Nucleus accumbens (tissue), 56 donors: Measurements from ENCODE around the gene ADARB2.
A peak's percentile ranks its signal among the peaks of the same experiment; 100 is the strongest.

Experiments
- DNase-seq, 56 donors: peaks; one replicate each; lab custom pipeline; 2025; lab: John Stamatoyannopoulos, UW

ADARB2 gene

DNA sequence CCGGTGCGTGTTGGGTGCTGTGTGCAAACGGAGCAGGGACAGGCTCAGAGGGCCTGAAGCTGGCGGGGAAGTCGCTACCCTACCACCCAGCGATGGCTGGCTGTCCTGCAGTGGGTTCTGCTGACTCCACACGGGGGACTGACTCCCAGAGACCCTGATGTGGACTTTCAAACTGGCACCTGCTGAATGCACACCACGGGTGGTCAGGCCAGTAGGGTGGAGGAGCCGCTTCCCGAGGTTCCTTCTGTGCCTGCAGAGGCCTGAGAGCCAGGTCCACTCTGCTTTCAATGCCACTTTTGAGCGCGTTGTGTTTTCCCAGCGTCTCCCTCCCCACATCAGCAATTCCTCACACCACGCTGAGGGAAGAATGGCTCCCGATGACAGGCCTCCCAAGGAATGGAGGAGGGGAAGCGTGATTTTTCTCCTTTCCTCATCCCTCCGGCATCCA, 135.3 kb downstream of the ADARB2 start:
- no peak for DNase-seq

DNA sequence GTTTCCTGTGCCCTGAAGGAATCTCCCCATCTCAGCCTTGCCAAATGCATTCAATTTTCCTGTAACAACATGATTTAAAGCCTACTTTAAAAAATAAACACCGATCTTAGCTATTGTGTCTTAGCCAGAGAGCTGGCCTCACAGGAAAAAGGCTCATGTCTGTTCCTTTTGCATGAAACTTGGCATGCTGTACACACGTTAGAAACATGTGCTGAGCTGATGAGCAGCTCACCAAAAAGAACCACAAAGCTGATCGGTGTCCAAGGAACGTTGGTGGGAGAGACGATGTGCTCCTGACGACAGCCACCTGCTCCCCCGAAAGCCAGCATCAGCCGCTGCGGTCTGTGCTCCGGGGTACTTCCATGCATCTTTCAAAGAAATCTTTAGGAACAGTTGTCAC, 135.9 kb downstream of the ADARB2 start:
- DNase-seq = no peak

DNA sequence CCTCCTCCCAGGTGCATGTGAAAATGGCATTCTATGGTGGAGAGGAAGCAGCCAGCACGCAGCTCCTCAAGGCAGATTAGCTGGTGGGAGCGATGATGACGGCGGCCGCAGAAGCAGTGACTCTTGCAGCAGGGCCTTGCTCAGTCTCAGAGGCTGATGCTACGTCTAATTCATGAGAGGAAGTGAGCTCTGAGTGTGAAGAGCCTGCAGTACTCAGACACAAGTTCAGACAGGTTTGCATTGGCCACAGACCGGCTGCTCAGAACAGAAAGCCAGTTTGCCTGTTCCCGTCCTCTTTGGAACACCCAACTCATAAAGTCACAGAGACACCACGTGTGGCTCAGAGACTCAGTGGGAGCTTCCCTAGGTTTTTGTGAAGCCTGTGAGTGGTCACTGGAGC, 136.5 kb downstream of the ADARB2 start:
- DNase-seq = no peak

DNA sequence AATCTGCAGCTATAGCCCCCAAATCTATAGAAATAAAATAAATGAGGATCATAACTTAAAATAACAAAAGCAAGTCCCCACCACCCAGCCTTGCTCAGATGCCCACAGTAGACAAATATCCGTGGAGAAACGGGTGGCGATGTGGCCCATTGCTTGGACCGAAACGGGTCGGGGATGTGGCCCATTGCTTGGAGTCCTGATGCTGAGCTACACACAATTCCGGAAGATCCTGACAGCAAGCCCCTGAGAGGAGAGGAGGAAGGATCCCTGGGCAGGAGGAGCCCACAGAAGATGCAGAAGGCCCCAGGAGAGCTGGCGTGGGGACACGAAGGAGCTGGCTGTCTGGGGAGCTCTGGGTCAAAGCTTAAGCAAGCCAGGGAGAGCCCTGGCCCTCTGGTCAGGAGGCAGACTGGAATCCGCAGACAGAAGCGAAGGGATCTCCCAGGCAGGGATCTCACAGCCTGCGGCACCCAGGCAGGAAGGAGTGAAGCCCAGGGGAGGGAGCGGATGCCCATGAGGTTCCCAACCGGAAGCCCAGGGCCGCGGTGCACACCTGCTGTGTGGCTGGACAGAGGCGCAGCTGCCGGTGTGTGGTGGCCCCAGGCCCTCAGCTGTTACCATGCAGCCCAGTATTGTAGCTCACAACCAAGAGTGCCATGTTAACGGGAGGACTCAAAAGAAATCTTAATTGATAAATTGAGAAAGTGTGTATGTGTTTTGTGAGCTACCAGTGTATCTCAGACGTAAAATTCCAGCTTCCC, 138.8 kb downstream of the ADARB2 start:
- no peak for DNase-seq

DNA sequence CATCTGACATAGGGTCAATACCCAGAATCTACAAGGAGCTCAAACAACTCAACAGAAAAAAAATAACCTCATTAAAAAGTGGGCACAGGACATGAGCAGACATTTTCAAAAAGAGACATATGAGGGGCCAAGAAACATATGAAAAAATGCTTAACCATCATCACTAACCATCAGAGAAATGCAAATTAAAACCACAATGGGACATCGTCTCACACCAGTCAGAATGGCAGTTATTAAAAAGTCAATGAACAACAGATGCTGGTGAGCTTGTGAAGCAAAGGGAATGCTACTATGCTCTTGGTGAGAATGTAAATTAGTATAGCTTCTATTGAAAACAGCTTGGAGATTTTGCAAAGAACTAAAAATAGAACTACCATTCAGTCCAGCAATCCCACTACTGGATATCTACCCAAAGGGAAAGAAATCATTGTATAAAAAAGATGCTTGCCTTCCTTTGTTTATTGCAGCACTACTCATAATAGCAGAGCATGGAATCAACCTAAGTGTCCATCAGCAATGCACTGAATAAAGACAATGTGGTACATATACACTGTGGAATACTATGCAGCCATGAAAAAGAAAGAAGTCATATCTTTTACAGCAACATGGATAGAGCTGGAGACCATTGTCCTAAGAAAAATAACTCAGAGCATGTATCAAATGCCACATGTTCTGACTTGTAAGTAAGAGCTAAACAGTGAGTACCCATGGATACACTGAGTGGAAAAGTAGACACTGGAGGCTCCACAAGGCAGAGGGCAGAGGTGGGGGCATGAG, 139.8 kb downstream of the ADARB2 start:
- no peak for DNase-seq

DNA sequence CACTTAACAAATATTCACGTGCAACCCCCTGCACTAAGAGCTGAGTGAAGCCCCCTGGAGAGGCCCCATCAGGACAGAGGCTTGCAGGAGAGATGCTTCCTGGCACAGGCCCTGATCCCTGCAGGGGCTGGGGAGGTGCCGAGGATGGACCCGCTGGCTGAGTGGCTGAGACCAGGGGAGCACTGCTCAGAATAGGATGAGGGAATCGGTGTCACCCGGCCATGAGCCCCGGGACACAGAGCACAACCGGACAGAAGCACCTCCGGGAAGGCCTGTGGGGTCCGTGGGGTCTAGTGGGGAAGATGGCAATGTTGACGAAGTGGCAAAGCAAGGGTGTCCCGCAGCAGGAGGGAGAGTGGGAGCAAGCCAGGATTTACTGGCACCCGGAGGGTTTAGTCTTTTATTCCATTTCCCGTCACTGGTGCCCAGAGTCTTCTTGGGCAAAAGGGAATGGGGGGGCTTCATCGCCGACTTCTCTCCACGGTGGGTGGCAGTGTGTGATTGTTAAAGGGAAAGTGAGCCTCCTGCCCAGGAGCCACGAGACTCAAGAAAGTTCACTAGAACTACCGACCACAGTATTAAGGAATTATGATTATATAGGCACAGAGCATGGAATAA, 140.7 kb downstream of the ADARB2 start:
- no peak for DNase-seq

DNA sequence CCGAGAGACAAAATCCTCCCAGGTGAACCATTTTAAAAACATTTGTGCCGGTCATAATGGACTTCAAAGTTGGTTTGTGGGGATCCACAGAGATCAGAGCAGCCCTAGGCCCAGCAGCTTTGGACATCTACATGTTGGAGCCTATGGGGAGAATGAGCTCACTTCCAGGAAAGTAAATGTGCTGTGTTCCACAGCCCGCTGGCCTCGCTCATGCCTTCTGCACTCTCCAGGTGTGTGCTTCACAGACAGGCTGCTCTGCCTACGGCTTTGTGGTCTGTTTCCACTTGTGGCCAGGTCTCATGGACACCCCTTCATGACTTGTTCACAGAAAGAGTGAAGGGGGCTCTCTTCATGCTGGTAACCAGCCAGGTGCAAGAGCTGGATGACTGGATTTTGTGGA, 141.6 kb downstream of the ADARB2 start:
- DNase-seq = no peak

DNA sequence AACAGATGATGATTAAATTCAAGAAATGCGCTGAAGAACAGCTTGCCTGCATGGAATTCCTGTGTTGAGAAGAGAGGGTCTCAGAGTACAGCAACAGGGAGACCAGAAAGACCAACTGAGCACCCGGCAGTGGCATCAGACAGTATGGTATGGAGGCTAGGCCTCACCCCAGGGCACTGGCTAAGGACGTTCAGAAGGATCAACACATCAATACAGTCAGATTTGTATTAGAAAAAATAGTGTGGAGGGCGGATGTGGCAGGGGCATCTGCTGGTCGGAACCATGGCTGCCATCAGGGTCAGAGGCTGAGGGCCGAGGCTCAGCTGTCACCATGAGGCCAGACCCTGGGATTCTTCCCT, 142.1 kb downstream of the ADARB2 start:
- DNase-seq = no peak

DNA sequence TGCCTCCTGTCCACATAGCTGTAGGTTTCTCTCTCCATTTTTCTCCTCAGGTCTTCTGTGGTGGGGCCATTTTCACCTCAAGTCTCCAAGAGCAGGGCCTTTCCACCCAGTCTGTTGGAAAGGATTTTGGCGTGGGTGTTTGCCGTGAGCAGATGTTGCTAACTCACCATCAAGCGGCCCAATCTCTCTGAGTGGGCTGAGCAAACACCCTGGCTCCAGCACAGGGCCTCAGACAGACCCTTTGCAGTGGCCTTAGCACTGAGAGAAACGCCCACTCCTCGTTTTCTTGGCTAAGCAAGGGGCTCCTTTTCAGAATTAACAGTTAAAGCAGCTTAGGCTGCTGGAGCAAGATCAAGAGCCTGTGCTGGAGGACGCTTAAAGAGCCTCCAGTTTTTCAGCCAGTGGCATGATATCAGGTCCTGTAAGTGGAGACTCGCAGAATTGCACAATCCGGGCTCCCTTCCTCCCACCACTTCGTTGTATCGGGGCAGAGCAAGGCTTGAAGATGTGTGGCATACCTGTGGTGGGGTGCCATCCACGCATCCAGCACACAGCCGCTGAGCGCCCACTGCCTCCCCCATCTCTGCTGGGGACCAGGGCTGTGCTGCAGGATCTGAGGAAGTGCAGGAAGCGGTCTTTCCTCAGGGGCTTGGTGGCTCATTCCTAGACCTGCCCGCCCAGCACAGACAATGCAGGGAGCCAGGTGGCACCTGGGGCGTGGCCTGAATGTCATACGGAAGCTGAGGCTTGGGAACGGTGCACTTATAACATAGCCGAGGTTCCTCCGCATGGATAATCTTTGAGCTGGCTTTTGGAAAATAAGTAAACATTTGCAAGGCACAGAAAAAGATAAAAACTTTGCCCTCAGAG, 142.7 kb downstream of the ADARB2 start:
- no peak for DNase-seq

DNA sequence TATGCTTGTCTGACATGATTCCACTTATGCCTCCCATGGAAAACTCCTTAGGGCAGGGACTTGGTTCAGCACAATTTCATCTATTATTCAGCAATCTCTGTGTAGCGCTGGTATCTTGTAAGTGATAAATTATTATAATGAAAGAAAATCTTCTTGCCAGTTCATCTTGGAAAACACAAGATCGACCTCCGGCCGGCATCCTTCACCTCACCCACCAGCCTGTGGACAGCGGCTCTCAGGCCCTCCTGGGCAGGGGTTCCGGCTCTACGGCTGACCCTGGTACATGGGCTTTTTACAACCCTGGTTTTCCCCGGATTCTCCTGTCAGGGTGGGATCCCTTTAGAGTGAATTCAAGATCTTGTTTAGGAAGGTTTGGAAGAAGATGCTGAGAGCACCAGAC, 145.6 kb downstream of the ADARB2 start:
- DNase-seq = no peak

DNA sequence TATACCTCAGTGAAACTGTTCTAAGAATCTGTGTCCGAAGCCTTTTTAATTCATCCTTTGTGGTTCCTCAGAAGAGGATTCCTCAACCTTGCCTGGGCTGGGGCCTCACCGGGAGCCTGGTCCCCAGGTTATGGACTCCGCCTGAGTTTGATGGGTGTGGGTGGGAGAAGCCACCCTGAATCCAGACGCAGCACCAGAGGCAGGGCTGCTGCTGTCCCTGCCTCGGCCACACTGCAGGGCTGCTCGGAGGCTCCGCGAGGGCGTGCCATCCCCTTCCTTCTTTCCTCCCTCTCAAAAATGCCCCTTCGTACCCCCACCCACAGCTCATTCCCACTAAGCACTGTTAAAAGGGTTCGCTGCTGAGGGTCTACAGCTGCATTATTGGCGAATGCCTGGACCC, 146.3 kb downstream of the ADARB2 start:
- DNase-seq = no peak

DNA sequence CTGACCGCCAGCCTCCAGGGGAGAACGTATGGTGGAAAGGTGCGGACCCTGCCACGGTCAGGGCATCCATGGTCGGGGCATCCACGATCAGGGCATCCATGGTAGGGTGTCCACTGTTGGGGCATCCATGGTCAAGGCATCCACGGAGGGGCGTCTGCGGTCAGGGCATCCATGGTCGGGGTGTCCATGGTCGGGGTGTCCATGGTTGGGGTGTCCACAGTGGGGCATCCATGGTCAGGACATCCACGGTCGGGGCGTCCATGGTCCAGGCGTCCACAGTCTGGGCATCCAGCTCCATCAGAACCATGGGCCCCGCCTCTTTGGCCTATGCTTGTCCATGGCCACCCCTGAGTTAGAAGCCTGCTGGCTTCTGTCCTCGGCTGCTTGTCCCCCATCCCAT, 148.1 kb downstream of the ADARB2 start:
- DNase-seq = no peak

DNA sequence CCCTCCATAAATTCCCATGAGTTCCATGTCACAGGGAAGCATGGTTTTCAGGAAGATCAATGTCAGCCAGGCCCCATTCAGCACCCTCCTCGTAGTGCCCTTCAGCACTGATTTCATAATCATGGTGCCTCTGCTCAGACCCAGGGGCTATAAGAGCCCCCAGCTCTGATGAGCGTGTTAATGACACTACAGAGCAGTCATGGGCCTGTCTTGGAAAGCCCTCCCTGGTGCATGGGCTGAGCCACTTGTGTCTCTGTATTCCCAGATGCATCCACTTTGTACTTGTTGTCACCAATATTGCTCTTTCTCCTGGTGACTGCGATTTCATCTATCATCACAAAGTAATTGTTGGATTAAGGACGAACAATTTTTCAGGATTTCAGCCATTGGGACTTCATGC, 154.6 kb downstream of the ADARB2 start:
- DNase-seq = no peak

DNA sequence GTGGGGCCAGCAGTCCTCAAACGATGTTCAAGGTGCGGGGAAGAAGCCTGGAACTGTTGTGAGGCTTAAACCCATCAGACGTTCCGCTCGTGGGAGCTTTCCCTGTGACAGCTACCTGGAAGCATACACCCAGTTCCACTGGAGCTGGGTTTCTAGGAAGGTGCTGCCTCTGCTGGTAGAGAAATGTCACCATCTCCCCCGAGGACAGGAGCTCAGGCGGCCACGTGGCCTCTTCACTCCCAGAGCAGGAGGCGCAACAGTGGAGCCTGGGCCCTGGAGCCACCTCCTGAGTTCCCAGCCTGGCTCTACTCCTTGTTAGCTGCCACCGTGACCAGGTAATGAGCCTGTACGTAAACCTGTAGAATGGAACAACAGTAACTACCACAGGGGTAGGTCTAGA, 156.1 kb downstream of the ADARB2 start:
- DNase-seq = no peak

DNA sequence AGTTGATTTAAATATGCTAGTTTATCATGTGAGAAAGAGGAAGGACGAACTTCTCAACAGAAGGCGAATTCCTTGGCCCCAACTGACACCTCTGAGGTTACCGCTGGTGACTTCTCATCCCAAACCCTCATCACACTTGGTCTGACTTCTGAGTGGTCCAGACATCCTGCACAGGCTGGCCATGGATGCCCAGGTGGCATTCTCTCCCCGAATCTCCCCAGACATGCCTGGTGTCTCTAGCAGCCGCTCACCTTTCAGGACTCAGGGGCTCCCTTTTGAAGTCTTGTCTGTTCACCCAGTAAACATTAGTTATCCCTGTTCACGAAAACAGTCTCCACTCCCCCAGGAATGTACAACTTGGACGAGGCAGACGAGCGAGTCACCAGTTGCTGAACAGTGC, 157.7 kb downstream of the ADARB2 start:
- DNase-seq = no peak

DNA sequence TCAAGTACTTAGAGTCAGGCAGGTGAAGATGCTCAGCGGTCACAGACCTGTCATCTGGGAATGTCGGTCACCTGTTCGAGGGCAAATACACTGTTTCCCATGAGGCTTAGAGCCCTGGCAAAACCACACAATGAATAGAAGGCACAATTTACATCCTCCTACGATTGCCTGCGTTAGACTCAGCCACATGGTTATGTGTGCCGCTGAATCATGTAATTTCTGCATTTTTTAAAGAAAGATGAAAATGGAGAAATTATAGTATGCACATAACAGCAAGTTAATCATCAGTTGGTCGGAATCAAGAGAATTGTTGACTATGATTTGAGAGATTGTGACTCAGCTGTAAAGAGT, 158.2 kb downstream of the ADARB2 start:
- DNase-seq = peak in 7 of 56 donors; percentile 21 to 43 (median 23)

DNA sequence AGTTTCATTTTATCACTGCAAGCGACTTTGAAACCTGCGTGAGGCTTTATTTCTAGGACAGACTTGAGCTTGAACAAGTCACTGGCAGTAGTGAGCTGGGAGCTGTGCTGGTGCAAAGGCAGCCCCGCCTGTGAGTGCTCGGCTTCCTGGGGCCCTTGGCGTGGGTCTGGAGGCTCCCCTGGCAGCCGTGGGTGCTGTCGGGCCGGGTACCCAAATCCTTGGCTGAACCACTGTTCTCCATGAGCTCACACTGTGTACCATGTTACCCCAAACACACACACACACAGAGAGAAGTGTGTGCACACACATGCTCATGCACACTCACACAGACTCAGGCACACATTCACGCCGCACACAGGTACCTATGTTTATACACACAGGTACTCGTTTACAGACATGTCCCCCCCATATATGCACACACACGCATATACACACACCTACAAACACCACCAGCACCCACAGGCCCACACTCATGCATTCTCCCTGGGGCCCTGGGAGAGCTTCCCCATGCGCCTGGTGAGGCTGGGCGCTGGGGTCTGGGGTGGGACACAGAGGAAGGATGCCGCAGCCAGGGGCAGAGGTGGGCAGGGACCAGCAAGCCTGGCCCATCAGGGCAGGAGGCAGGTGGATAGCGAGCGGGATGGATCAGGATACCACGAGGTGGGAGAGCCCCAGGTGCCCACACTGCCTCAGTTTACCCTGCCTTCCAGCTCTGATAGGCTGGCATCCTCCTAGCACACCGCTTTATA, 158.8 kb downstream of the ADARB2 start:
- DNase-seq = no peak

DNA sequence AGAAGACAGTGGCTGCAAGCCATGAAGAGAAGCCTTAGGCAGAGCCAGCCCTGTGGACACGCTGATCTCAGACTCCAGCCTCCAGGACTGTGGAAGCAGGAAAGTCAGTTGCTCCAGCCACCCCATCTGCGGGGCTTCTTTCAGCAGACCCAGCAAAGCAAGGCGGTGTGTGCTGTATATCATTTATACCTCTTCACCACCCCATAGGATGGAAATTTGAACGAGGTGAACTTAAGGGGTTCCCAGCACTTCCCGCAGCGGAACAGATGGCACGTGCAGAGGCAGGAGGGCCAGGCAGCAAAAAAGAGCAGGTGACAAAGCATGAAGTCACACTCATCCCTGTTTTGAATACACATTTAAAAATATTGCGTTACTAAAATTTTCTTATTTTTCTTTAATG, 159.4 kb downstream of the ADARB2 start:
- DNase-seq = no peak

DNA sequence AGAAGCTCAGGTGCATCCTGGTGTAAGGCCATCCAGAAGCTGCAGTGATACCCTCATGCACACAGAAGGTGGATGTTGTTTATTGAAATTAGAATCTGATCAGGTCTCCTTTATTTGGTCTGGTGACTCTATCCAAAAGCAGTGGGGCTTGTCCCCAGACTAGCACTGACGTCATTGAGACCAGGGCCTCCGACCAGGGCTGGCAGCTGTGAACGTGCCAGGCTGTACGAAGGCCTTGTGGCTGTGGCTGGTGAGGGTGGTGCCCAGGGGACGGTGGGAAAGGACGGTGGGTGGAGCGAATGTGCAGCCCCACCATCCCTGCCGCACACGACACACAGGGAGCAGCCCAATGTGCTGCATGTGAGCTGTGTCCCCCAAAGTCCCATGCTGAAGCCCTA, 160.0 kb downstream of the ADARB2 start:
- no peak for DNase-seq
